ENCODE measurements around the gene ALK.

Gene ALK

DNA sequence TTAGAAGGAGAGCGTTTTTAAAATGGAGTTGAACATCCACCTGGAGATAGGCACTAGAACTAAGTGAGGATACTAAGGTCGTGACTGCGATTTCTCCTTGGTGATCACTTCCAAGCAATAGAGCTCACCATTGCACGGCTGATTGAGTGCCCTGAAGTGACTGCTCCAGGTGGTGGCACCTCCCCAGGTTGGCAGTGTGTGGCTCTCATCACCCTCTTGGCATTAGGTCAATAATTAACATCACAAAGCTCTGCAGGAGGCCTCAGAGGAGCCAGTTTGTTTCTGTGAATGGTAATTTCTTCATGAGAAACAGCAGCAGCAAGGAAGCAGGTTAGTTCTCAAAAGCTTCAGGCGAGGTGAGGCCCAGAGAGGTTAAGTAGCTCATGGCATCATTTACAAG is 546.6 kb downstream of the ALK start:
- TF ChIP-seq CREB1 (IDR thresholded peaks at IDR 0.05; ENCODE audit: low read depth) = no peak
- TF ChIP-seq, protein P1, sequence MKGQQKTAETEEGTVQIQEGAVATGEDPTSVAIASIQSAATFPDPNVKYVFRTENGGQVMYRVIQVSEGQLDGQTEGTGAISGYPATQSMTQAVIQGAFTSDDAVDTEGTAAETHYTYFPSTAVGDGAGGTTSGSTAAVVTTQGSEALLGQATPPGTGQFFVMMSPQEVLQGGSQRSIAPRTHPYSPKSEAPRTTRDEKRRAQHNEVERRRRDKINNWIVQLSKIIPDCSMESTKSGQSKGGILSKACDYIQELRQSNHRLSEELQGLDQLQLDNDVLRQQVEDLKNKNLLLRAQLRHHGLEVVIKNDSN (IDR thresholded peaks at IDR 0.05) = no peak

DNA sequence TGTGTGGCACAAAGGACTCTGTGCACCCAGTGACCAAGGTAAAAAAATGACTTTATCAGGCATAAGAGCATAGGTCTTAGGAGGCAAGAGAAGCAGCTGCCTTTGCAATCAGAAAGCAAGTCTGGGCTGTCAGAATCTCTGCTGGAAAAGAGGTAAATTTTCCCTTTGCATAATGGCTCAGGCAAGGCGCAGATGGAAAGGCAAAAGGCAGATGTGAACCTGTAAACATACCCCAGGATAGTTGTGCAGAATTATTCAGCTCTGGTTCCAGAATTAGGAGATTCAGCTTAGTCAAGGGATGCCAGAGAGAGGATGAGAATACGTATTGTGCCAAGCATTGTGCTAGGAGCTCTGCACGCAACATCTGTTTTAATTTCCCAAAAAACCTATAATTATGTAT is 547.5 kb downstream of the ALK start:
- TF ChIP-seq CEBPB (IDR thresholded peaks at IDR 0.05) = no peak
- no peak for TF ChIP-seq TCF12 (IDR thresholded peaks at IDR 0.05; ENCODE audit: low read depth)
- no peak for TF ChIP-seq CREB1 (IDR thresholded peaks at IDR 0.05; ENCODE audit: low read depth)
- TF ChIP-seq, protein P2, sequence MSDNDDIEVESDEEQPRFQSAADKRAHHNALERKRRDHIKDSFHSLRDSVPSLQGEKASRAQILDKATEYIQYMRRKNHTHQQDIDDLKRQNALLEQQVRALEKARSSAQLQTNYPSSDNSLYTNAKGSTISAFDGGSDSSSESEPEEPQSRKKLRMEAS (IDR thresholded peaks at IDR 0.05) = no peak
- TF ChIP-seq, protein P1 (IDR thresholded peaks at IDR 0.05) = no peak

DNA sequence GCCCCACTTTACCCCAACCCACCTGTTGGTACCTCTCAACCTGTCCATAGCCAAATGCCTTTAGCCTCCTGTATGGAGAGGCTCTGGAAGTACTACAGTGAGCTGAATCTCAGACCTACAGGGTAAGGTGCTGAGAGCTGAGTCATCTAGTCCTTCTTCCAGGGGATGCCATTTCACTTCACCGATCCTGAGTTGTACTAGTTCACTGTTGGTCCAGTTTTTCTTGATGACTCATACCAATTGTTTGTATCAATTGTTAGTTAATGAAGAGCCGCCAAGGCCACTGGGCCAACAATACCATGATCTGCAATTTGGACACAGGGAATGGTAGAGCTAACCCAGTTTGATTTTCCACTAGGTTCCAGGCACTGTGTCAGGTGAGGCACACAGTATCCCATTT is 549.2 kb downstream of the ALK start:
- TF ChIP-seq ZBTB7A (IDR thresholded peaks at IDR 0.05; ENCODE audit: low read depth) (no peak), TEAD4 (IDR thresholded peaks at IDR 0.05) (no peak)

DNA sequence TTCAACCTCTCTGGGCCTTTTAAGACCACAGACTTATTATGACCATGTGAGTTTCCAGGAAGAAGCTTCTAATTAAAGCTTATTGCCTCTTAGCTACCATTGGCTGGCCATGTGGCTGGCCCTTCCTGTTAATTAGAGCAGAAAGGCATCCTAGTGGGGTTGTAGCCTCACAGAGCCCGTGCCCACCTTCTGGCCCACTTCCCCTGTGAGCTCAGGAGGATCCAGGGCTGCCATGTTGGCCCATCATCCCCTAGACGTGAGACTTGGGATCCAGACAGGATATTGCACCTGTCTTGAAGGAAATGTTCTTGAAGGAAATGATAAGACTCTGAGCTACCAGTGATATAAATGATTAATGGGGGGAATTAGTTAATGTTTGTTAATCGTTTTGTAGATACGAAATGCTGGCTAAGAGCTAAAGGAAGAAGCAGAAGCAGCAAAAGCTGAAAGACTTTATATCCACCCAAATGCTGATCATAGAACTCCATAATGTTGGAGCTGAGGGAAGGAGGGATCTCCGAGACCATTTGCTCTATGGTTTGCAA is 550.7 kb downstream of the ALK start:
- TF ChIP-seq EGR1 (IDR thresholded peaks at IDR 0.05) = no peak
- TF ChIP-seq, protein P3, sequence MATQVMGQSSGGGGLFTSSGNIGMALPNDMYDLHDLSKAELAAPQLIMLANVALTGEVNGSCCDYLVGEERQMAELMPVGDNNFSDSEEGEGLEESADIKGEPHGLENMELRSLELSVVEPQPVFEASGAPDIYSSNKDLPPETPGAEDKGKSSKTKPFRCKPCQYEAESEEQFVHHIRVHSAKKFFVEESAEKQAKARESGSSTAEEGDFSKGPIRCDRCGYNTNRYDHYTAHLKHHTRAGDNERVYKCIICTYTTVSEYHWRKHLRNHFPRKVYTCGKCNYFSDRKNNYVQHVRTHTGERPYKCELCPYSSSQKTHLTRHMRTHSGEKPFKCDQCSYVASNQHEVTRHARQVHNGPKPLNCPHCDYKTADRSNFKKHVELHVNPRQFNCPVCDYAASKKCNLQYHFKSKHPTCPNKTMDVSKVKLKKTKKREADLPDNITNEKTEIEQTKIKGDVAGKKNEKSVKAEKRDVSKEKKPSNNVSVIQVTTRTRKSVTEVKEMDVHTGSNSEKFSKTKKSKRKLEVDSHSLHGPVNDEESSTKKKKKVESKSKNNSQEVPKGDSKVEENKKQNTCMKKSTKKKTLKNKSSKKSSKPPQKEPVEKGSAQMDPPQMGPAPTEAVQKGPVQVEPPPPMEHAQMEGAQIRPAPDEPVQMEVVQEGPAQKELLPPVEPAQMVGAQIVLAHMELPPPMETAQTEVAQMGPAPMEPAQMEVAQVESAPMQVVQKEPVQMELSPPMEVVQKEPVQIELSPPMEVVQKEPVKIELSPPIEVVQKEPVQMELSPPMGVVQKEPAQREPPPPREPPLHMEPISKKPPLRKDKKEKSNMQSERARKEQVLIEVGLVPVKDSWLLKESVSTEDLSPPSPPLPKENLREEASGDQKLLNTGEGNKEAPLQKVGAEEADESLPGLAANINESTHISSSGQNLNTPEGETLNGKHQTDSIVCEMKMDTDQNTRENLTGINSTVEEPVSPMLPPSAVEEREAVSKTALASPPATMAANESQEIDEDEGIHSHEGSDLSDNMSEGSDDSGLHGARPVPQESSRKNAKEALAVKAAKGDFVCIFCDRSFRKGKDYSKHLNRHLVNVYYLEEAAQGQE (IDR thresholded peaks at IDR 0.05; ENCODE audit: low read depth) = no peak

DNA sequence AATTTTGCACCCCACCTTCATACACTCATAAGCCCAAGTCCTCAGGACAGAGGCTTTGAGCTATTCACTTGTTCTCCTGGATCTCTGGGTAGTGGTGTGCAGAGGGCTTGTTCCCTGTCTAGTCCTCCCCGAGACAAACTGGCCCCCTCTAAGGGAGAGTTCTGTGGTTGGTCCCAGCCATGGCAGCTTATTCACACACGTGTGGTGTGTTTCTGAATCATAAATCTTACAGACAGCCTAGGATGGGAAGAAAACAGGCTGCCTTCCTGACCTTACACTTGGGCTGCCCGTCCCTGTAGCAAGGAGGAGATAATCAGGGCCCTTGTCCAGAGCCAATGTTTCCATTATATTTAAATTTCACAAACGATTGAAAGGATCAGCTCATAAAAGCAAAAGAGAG is 551.2 kb downstream of the ALK start:
- TF ChIP-seq CREB1 (IDR thresholded peaks at IDR 0.05; ENCODE audit: low read depth) (no peak), EGR1 (IDR thresholded peaks at IDR 0.05) (no peak), RAD21 (IDR thresholded peaks at IDR 0.05; ENCODE audit: low read depth) (no peak), NFIC (IDR thresholded peaks at IDR 0.05) (no peak), TEAD4 (IDR thresholded peaks at IDR 0.05) (no peak), CEBPB (IDR thresholded peaks at IDR 0.05) (no peak), TAF1 (IDR thresholded peaks at IDR 0.05; ENCODE audit: low read depth) (no peak), EP300 (IDR thresholded peaks at IDR 0.05; ENCODE audit: borderline replicate concordance) (no peak), YY1 (IDR thresholded peaks at IDR 0.05; ENCODE audit: low read depth) (no peak), ZBTB7A (IDR thresholded peaks at IDR 0.05; ENCODE audit: low read depth) (no peak), TCF12 (IDR thresholded peaks at IDR 0.05; ENCODE audit: low read depth) (no peak), FOXM1 (IDR thresholded peaks at IDR 0.05; ENCODE audit: borderline replicate concordance, low read depth) (no peak)
- TF ChIP-seq, protein P1 (IDR thresholded peaks at IDR 0.05) = no peak
- TF ChIP-seq, protein P3 (IDR thresholded peaks at IDR 0.05; ENCODE audit: low read depth) = no peak
- TF ChIP-seq, protein P2 (IDR thresholded peaks at IDR 0.05) = no peak

DNA sequence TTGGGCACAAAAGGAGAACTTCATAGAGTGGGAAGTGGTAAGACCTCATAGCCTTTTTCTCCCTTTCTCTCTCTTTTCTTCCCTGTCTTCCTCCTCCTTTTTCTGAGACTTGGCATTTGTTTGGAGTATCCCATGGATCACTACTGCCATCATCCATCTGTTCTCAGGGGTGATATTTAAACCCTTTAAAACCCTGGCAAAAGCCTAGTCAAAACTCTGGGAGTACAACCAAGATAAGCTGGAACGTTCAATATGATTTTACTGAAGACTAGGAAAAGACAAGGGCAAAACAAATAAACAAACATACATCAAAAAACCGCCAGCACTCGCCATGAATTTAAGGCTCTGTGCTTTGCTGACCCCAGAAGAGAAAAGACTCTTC is 552.7 kb downstream of the ALK start:
- TF ChIP-seq, protein P3 (IDR thresholded peaks at IDR 0.05; ENCODE audit: low read depth) = no peak
- TF ChIP-seq CREB1 (IDR thresholded peaks at IDR 0.05; ENCODE audit: low read depth) (no peak), TAF1 (IDR thresholded peaks at IDR 0.05; ENCODE audit: low read depth) (no peak), FOXM1 (IDR thresholded peaks at IDR 0.05; ENCODE audit: borderline replicate concordance, low read depth) (no peak)

Data from Ishikawa (cell line).